GM18498 (cell line): ENCODE data around the gene PLCH2.
"Not testable (repeated sequence)": the region's sequence is repeated elsewhere in the genome, so short reads cannot be mapped to it uniquely, and the experiment has no call there.

Source experiments
- ATAC-seq: cut with Tn5 transposase; IDR thresholded peaks from one replicate; pipeline ENCODE4 v1.9.1; 2021; ENCODE audit warnings: mild to moderate bottlenecking, moderate library complexity; ENCODE audit not compliant: unreplicated experiment

Gene PLCH2

GRCh38 chr1:2442661-2443060 lies 33.4 kb upstream of the PLCH2 start:
- no peak for ATAC-seq

DNA sequence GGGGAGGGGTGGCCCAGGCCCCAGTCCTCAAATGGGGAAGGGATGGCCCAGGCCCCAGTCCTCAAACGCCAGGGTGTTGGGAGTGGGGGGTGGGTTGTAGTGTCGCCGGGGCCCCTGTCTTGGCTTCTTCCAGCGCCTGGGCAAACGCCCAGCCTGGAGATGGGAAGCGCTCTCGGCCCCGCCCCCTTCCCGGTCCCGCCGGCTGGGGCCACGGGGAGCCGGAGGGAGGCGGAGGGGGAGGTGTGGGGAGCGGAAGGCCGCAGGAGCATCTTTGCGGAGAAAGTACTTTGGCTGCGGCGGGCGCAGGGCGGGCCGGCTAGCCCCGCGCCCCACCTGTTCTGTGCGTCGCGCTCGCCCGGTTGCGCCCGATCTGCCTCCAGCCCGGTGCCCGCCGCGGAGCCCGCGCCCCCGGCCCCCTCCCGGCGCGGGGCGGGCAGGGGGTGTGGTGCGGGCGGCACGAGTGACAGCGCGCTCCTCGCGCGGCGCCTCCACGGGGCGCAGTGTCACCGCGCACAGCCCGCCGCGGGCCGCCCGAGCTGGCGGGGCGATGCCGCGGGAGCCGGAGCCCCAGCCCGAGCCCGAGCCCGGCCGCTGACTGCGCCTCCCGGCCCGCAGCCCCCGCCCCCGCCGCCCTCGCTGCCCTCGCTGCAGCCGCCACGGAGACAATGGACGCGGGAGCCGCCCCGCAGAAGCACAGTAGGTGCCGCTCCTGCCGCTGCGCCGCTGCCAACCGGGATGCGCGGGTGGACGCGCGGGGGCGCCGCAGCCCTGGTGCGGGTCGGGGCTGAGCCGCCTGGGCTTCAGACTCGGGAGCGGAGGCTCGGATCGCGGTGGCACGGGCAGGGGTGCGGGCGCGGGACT lies 32.6 kb upstream of the PLCH2 start:
- ATAC-seq, result no peak

DNA sequence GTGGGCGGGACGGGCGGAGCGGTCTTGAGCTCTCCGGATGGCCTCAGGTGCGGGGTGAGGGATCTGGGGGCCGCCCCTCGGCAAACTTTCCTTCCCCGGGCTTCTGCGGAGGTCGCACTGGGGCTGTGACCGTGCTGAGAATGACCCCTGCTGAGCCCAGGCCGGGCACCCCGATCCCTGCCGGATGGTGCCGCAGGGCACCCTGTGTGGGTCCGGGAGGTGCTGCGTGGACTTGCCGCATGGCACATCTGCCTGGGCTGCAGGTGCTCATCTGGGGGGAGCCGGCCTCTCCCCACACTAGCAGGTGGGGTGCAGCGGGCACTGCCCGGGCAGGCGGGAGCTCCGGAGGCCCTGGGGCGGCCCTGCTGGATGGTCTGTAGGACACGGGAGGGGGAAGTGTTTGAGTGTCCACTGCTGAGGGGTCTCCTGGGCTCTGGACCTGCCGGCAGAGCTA lies 31.9 kb upstream of the PLCH2 start:
- ATAC-seq, result no peak

DNA sequence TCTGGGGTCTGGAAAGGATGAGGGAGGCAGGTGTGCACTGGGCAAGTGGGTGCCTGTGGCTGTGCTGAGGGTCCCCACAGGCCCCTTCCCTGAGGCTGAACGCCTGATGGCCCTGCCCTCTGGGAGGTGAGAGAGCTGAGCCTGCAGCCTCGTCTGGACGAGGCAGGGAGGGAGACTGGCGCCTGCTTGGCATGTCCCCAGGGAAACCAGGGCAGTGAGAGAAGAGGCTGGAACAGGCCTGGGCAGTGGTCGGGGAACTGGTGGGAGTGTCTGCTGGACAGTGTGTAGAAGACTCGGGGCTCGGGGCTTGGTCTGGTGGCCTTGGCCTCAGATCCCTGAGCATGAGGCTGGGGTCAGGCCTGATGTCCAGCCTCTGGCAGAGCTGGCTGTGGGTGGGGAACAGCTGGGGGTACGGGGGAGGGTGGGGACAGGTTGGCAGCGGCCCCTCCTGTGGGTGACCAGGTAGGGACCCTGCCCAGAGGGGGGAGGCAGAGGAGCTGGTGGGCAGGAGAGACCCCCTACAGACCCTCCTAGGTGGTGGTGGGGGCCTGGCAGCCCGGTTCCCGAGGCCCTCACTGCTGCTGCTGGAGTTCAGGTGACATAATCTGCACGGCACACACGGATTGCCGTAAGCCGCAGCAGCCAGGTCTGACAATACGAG lies 30.8 kb upstream of the PLCH2 start:
- no peak for ATAC-seq

GRCh38 chr1:2445823-2446215 lies 30.3 kb upstream of the PLCH2 start:
- no peak for ATAC-seq

GRCh38 chr1:2446394-2446793 lies 29.7 kb upstream of the PLCH2 start:
- no peak for ATAC-seq

DNA sequence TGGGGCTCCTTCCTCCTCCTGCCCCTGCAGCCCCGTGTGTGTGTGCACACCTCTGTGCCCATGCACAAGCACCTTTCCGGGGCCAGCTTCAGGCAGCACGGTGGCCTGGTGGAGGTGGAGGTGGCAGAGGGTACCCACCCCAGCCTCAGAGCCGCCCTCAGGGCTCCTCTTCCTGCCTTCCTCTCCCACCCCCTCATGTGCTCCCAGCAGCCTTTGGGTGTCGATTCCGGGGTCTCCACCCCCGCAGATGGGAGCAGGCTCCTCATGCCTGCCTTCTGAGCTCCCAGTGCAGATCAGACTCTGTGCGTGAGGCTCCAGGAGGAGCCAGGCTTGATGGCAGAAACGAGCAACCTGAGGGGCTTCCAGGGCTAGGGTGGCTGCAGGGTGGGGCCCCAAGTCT lies 29.2 kb upstream of the PLCH2 start:
- no peak for ATAC-seq

DNA sequence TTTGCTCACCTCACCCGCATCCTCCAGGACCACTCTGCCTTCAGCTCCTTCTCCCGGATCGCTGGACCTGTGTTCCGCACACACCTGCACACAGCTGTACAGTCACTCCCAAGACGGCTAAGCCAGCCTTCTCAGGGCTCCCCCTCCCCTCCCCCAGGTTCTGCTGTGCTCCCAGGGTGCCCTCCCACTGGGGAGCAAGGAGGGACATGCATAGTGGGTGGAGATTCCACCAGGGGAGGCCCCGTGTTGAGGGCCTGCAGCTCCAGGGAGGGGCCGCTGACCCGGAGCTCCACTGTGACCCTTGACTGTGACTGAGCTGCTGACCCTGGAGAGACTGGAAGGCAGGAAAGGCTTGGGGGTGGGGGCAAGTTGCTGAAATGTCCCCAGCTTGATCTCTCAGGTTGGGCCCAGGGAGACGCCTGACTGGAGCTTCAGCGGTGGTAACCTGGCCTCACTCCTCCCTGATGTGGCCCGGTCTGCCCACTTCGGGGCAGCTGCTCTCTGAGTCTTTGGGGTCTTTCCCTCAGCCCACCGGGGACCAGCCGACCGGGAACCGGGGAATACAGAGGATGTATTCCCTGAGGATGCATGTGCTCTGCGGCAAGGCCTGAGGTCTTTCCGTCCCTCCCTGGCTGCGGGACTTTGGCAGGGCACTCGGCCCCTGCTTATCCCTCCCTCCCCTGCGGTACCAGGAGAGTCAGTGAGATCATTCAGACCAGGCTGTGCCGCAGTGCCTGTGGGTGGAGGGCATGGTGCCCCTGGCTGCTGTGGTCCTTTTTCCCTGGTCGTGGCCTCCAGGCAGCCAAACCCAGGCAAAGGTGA lies 28.6 kb upstream of the PLCH2 start:
- ATAC-seq, result no peak

DNA sequence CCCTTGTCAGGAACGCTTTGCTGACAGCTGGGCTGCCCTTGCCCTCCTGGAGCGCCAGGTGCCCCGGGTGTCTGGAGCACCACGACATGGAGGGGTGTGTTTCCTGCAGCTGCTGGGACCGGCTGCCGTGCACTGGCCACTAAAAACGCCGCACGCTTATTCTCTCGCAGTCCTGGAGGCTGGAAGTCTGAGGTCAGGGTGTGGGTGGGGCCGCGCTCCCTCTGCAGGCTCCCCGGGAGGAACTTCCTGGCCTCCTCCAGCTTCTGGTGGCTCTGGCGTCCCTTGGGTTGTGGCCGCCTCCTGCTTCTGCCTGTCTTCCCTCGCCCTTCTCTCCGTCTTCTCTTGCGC lies 28.0 kb upstream of the PLCH2 start:
- no peak for ATAC-seq

DNA sequence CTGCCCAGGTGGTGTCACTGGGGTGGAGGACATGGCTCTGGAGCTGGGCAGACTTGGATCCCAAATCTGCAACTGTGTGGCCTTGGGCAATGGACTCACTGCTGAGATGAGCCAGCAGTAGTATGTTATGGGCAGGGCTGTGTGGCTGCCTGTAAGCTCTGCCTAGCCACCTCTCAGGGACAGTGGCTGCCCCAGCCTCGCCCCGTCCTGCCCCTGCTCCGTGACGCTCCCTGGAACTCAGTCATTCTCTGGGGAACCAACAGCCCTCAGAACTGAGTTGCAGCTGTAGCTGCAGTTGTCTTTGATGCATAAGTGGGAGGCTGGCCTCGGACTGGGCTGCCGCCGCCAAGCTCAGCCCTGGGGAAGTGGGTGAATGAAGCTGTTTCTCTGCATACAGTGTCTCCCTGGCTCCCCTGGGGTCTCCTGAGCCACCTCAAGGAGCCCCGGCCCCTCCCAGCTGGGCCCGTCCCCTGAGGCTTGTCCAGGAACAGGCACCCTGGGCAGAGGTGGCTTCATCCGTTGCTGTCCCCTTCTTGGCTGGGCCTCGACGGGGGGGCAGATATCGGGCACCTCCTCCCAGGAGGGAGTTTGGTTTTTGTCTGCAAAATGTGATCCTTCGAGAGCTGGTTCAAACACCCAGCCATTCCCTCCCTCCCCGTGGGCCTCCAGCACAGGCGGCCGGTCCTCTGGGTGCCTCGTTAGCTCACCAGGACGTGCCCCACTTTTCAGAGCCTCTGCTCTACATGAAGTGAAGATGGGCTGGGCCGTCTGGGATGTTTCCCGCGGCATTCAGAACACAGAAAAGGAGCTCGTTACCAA lies 26.2 kb upstream of the PLCH2 start:
- no peak for ATAC-seq

DNA sequence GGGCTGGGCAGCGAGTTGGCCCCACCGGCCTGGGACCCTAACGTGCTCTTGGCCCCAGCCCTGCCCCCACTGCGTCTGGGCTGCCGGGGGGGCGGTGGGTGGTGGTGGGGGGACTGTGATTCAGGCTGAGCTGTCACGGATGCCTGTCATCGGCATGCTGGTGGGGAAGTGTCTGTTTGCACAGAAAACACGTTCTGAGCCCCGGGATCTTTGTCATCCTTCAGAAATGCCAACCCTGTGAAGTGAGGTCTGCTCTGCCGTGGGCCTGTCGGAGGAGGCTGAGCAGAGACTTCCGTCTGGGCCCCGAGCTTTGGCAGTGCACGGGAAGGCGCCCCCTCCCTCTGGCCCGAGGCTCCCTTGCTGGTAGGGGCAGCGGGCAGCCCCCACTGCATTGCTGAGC lies 24.3 kb upstream of the PLCH2 start:
- ATAC-seq, result no peak

GRCh38 chr1:2452201-2452931 lies 23.7 kb upstream of the PLCH2 start:
- no peak for ATAC-seq

GRCh38 chr1:2452932-2453315 lies 23.2 kb upstream of the PLCH2 start:
- no peak for ATAC-seq

DNA sequence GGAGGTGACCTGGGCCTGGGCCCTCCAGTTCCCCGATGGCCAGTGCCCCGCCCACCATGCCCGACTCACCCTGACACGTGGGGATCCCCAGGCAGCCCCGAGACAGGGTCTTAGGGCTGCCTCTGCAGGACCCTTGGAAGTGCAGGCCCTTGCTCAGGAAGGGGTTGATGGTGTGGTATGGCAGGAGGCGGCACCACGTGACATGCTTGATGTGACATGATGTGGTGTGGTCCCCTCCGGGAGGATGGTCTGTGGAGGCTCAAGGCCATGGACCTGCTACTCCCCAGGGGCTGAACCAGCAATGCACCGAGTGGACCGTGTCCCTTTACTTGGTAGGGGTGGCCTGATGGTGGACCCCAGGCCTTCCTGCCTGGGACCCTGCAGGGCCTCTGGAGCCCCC lies 21.9 kb upstream of the PLCH2 start:
- no peak for ATAC-seq

DNA sequence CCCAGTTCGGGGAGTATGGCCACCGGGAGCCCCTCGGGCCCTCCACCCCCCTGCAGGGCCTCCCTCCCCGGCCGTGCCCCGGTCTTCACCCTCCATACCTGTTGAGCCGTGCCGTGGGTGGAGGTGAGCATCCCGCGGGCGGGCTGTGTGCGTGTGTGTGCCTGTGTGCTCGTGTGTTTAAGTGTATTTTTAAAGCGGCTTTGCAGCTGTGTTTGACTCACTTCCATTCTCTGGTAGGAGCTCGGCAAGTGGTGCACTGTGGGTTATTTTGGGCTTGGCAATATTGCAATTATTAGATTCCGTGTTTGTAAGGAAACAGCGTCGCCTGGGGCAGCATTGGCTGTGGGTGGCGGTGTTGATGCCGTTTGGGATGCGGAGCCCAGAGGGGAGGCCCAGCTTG lies 20.3 kb upstream of the PLCH2 start:
- no peak for ATAC-seq

DNA sequence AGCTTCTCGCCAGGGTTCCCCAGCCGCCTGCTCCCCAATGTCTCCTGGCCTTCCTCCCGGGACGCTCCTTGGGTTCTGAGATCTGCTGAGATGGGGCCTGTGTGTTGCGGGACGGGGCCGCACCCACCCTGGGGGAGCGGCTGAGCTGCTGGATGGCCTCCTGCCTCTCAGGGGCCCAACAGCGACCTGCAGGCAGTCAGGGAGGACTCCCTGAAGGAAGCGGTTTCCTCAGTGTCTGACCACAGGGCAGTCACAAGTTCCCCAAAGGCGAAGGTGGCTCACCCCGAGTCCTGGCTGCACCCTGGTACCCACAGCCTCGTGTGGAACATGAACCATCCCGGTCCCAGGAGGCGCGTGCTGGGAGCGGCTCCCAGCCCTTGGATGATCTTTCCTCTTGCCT lies 18.6 kb upstream of the PLCH2 start:
- ATAC-seq, result no peak

- ATAC-seq, result no peak
These were observed 17.4 kb upstream of the PLCH2 start for GRCh38 chr1:2458687-2459086.

DNA sequence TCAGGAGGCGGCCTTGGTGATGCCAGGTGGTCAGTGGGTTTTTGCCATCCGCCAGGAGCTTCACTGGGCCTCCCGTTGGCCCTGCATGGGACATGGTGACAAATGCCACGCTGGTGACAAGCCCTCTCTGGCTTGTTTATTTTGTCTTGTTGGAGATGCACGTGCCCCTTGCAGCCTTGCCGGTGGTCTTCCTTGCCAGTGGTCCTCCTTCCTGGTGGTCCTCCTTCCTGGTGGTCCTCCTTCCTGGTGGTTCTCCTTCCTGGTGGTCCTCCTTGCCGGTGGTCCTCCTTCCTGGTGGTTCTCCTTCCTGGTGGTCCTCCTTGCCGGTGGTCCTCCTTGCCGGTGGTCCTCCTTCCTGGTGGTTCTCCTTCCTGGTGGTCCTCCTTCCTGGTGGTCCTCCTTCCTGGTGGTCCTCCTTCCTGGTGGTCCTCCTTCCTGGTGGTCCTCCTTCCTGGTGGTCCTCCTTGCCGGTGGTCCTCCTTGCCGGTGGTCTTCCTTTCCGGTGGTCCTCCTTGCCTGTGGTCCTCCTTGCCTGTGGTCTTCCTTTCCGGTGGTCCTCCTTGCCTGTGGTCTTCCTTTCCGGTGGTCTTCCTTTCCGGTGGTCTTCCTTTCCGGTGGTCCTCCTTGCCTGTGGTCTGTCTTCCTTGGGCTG lies 16.9 kb upstream of the PLCH2 start:
- ATAC-seq, result not testable (repeated sequence)

- ATAC-seq, result no peak
These were observed 16.3 kb upstream of the PLCH2 start for GRCh38 chr1:2459757-2460156.

- no peak for ATAC-seq
These were observed 15.9 kb upstream of the PLCH2 start for GRCh38 chr1:2460203-2460602.
